HG03442 (cell line): ENCODE data around the gene ERCC5.

Experiments
- ATAC-seq: cut with Tn5 transposase; IDR thresholded peaks from one replicate; pipeline ENCODE4 v1.9.1; 2021; ENCODE audit warnings: mild to moderate bottlenecking, moderate library complexity; ENCODE audit not compliant: unreplicated experiment

Gene ERCC5

DNA sequence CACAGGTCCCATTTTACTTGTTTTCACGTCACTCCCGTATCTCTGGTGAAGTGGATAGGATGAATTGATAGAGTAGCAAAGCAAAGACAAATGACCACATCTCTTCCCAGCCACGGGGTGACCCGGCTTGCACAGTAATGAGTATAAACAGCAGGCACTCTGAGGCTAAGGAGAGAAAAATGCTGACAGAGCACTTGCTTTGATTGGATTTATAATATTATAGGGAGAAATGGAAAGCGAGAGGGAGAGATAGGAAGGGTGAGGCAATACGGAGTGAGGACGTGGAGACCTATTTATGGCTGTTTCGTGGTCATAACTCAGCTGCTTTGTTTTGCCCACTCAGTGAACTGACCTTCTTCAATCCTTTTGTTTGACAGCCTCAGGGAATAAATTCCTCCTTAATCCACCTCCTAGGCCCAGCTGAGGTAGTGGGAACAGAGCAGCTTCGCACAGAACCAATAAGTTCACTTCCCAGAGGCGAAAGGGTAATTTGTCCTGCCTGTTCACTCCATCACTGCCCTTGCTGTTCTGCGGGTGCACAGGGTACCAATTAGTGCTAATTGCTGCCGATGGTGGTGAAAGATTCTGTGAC, 68.6 kb downstream of the ERCC5 start:
- no peak for ATAC-seq

DNA sequence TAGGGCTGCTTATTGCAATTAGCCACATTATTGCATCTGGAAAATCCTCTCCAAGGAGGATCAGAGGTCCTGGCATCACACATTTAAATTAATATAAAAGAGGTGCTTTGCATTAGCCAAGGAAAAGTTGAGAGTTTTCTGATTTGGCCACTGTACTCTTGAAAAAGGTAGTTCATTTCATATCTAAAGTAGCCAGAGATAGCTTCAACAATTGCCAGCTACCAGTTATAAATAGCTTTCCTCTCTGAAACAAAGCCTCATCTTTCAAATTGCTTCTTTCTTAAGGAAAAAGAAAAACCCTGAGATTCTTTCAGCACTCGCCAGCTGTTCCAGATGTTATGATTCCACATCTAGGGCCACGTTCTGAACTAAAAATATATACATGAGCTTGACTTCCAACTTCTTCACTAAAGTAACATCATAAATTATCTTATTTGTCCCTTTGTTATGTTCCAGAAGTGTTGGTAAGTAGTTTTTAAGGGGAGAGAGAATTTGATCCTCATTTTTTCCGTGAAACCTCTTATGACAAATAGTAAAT, 69.6 kb downstream of the ERCC5 start:
- ATAC-seq = no peak

DNA sequence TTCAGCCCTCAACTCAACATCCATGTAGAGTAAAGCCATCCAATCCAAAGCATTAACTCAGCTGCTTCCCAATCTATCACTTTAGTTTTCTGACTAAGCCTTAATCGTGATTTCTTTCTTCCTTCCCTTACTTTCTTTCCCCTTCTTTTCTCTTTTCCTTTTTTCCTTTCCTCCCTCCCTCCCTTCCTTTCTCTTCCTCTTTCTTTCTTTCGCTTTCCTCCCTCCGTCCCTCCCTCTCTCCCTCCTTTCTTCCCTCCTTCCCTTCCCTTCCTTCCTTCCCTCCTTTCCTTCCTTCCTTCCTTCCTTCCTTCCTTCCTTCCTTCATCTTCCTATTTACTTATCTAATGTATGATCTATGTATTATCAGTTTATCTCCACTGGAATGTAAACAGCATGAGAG, 71.2 kb downstream of the ERCC5 start:
- ATAC-seq = no peak

DNA sequence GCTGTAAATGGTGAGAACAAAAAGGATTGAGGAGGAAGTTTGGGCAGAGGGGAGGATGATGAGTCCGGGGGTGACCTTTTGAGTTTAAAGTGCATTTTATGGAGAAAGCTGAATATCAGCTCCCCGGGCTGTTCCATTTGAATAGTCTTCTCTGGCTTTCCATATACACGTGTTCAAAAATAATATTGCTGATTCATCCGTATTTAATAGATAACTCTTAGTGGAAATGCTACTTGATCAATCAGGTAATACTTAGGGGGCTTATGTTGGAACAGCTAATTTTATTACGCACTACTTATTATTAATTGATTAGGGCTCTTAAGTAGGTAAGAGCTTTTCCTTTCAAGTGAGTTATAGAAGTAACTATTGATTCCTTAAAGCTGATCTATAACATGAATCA, 76.4 kb downstream of the ERCC5 start:
- ATAC-seq = no peak
